Measurements from ENCODE around the gene COL6A2. TPM values are rescaled to one million over a fixed set of nuclear protein-coding genes. Genes with fewer than 3 reads are reported as not detected.
A peak's percentile ranks its signal among the peaks of the same experiment; 100 is the strongest.

COL6A2 gene
- total RNA-seq, 1 experiment from 2014 or later, result 129 TPM

- Histone ChIP-seq H2BK20ac (ENCODE audit: low read depth, low read length, poor library complexity, severe bottlenecking) (no peak overlapping the region), H3K9me3 (ENCODE audit: control insufficient read depth, low read depth, low read length) (no peaks in the 10 kb centered on the region), H2AFZ (ENCODE audit: low read length) (no peak overlapping the region), H3K23ac (ENCODE audit: insufficient read length, low read depth, low read length) (no peak overlapping the region), H3K23me2 (ENCODE audit: insufficient read length, low read depth, low read length, poor library complexity, severe bottlenecking) (peaks cover 8% of the 10 kb centered on the region), H2AK5ac (ENCODE audit: insufficient read length, low read length) (no peak overlapping the region), H4K91ac (ENCODE audit: insufficient read length, low read depth, low read length) (no peak overlapping the region), H3K4me2 (ENCODE audit: insufficient read depth, insufficient read length, low read length) (no peak overlapping the region), H2BK120ac (ENCODE audit: low read depth, low read length, poor library complexity, severe bottlenecking) (no peak overlapping the region), H3K79me1 (ENCODE audit: insufficient read depth, low read depth, low read length, poor library complexity, severe bottlenecking) (no peaks in the 10 kb centered on the region), H4K8ac (replicated peaks; ENCODE audit: insufficient read length, low read depth, low read length) (no peak overlapping the region), H2BK12ac (ENCODE audit: insufficient read length, low read depth, low read length) (no peak overlapping the region), H2BK5ac (ENCODE audit: insufficient read length, low read length) (no peak overlapping the region), H3K4me1 (ENCODE audit: insufficient read depth, low read length) (no peaks in the 10 kb centered on the region; the same call in 1 of the 2 replicates), H2BK15ac (ENCODE audit: low read depth, low read length) (no peak overlapping the region), H3K9ac (ENCODE audit: extremely low read depth, insufficient read length, low read length) (no peak overlapping the region), H3K56ac (ENCODE audit: insufficient read length, low read depth, low read length) (no peak overlapping the region), H3K14ac (ENCODE audit: insufficient read depth, low read length) (no peak overlapping the region), H4K20me1 (ENCODE audit: control insufficient read depth, insufficient read depth, insufficient read length) (no peaks in the 10 kb centered on the region), H3K79me2 (ENCODE audit: insufficient read depth, low read length) (no peaks in the 10 kb centered on the region; the same call in 1 of the 2 replicates), H3T11ph (ENCODE audit: low read length) (no peak overlapping the region), H4K5ac (ENCODE audit: insufficient read length, low read depth, low read length) (no peak overlapping the region), H3K18ac (ENCODE audit: insufficient read length, low read depth, low read length) (no peak overlapping the region), H3K27me3 (ENCODE audit: insufficient read depth, low read length) (peaks cover 5% of the 10 kb centered on the region; the same call in 1 of the 2 replicates), H3K27ac (ENCODE audit: insufficient read length, low read depth, low read length) (no peak overlapping the region), H3K4ac (ENCODE audit: low read depth, low read length) (no peak overlapping the region)
- H3K36me3 Mint-ChIP-seq (ENCODE audit: insufficient read depth in 1 of 3, low read depth in 3 of 3), result peaks cover 26 to 45% (median 30%) of the 10 kb centered on the region in 3 experiments
- peak overlapping the region; percentile 2 to 16; a peak in 1 of 5 replicates for H3K4me3 Mint-ChIP-seq
- TF ChIP-seq CTCF (conservative IDR thresholded peaks at IDR 0.05), result no peak
- no peak for DNase-seq
- WGBS (ENCODE audit: extremely low coverage, insufficient read length, low lambda C conversion rate), result no CpG with 5 or more reads among the region's 7 CpGs
- H3K27ac Mint-ChIP-seq, result no peak overlapping the region
- H3K27me3 Mint-ChIP-seq (ENCODE audit: low read depth), result peaks cover 18% of the 10 kb centered on the region
- H3K9me3 Mint-ChIP-seq, result peaks cover 22 to 40% of the 10 kb centered on the region in 2 experiments
- H3K4me1 Mint-ChIP-seq, result peaks cover 6 to 9% of the 10 kb centered on the region in 2 experiments
Observed at GRCh38 chr21:46100426-46100825, 2.5 kb downstream of the COL6A2 start.

Data from H9 (cell line).